ENCODE results near the gene PAPSS1.

GRCh38 chr4:107647591-107647990 is 72.4 kb downstream of the PAPSS1 start:
- TF ChIP-seq POLR2A (IDR thresholded peaks at IDR 0.05) (no peak), CTCF (IDR thresholded peaks at IDR 0.05 in 8 of 11, conservative IDR thresholded peaks at IDR 0.05 in 3 of 11) (no peak)
